Right kidney (tissue), 1 donor: ENCODE data around the gene FHAD1.
"Not testable (repeated sequence)": the region's sequence is repeated elsewhere in the genome, so short reads cannot be mapped to it uniquely, and the experiment has no call there.

Experiments
- DNase-seq: peaks from one replicate; pipeline ENCODE4 v3.0.0-alpha.2; 2016

The FHAD1 gene

DNA sequence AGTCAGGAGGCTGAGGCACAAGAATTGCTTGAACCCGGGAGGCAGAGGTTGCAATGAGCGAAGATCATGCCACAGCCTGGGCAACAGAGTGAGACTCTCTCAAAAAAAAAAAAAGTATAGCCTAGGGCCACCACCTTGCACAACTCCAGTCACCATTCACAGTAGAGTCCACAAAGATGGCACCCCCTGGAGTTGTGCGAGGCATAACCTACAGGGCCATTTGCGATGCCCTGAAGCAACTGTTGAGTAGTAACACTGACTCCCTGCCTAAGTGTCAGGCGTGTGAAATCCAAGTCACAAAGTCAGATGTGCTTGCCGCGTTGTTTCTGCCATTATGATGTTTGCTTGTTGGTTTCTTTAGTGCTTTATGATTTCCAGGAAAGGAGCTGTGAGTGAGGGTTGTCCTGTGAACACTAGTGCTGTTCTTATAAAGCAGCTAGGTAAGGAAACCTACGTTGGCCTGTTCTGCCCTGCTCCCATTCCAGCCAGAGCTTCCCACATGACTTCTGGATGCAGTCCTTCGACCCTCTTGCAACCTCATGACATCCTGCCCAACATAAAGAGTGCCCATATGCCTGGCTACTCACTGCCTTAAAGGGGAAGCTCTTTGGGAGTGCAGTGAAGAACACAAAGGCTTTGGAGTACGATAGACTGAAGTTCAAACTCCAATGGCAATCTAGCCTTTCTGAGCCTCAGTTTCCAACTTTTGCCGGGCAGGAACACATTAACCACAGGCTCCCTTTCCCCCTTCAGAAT is 29.8 kb downstream of the FHAD1 start:
- no peak for DNase-seq

DNA sequence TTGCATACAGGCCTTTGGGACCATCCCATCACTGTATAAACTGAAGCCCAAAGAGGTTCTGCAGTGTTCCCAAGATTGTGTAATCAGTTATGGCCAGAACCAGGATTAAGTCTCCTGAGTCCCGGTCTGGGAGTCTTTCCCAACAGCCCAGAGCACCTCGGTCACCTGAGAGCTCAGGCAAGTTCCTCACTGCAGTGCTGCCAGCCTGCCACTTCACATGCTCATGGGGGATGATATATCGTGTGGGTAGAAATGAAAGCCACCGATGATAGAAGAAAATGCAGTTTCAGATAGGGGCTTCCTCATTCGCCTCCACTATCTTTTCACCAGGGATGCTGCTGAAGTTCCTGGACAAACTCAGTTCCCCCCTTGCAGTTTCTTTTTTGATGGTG is 30.4 kb downstream of the FHAD1 start:
- no peak for DNase-seq

DNA sequence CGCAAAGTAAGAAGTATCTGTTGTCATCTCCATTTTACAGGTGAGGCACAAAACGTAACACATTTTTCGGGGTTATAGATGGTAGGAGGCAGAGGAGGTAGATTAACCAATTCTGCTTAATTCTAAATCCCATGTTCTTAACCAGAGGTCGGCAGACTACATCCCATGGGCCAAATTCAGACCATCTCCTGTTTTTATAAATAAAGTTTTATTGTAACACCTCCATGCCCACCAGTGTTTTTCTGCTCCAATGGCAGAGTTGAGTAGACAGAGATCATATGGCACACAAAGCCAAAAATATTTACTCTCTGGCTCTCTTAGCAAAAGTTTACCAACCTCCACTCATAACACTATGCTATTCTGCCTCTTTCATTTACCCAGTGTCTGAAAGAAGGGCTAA is 30.9 kb downstream of the FHAD1 start:
- DNase-seq: no peak

DNA sequence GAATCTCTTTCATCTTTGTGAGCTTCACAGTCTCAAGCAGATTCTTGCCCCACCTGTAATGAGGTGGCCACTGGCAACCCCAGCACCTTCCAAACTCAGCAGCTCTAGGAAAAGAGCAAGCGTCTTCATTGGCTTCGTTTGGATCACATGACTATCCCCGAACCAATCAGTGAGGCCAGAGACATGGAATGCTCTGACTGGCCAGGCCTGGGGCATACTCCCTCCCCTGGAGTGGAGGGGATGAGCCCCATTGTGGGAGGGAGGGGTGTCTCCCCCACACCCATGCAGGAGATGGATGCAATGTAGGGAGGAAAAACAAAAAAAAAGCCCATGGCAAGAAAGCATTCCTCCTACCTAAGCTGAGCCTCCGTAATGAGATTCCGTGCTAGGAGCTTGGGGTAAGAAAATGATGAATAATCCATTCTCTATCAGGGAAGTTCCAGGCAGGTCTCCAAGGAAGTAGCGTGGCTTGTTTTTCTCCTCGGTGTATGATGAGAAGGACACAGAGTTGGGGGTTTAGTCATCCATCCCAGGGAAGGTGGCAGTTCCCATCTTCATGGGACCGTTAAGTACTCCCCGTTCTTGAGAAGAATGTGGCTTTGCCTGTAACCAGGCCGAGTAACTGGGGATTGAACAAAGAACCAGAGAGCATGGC is 32.7 kb downstream of the FHAD1 start:
- DNase-seq: no peak

DNA sequence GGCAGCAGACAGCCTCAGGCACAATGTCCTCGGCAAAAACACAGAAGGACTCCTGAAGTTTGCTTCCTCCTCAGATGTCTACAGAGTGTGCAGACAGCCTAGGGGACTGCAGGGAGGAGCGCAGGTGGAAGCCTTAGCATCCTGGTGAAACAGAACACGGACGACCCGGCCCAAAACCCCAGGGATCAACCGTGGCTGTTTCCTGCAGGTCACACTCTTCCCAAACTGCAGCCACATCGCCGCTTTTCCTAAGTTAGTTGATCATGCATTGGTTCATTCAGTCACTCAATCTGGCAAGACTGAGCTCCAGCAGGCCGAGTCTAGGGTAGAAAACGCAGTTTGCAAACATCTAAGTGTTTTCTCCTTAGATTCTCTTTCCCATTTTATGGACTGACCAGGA is 33.4 kb downstream of the FHAD1 start:
- DNase-seq: no peak

DNA sequence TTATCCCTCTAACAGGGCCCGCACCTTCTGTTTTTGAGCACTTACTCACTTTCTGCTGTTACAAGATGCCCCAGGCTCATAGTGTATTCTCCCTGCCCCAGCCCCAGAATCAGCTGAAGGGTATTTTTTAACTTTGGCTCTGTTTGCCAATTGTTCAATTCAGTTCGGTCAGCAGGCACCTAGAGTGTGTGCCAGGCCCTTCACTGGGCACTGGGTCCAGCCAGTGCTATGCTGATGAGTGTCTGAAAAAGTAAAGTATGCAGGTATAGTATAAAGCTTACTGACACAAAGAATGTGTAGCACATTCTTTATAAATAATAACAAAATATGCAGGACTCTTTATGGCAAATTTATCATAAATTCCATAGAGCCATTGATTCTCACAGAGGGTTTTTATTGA is 35.0 kb downstream of the FHAD1 start:
- no peak for DNase-seq

DNA sequence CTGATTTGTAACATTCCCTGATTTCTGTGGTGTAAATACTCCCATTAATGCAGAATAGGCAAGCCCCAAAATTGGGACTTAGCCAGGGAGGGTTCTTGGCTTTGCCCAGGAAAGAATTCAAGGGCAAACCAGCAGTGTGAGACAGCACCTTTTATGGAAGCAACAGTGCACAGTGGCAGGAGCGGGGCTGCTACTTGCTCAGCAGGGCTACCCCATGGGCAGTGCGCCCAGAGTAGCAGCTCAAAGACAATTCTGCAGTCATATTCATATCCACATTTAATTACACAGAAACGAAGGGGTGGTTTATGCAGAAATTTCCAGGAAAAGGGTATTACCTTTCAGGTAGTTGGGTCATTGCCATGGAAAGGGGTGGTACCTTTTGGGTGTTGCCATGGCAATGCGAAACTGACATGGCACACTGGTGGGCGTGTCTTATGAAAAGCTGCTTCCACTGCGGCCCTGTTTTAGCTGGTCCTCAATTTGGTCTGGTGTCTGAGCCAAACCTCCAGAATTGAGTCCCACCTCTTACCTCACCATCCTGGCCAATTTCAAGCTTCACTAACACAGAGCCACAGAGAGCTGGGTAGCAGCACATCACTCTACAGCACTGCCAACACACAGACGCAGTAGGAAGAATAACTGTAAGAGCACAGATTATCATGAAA is 35.9 kb downstream of the FHAD1 start:
- no peak for DNase-seq

DNA sequence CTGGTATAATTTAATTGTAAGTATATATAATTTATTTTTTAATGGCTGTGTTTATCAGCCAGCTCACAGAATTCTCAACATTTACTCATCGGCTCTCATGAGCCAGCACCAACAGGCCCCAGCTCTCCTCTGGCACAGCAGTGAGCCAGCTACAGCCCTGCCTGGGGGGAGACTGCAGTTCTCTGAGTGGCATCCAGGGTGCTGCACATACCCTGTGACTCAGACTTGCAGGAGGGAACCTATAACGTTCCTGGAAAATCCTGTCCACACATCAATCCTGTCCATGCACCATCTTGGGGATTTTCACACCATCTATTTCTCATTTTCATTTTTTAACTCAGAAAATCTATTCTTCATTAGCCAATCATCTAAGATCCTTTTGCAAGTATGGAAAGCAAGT is 36.5 kb downstream of the FHAD1 start:
- DNase-seq: no peak

DNA sequence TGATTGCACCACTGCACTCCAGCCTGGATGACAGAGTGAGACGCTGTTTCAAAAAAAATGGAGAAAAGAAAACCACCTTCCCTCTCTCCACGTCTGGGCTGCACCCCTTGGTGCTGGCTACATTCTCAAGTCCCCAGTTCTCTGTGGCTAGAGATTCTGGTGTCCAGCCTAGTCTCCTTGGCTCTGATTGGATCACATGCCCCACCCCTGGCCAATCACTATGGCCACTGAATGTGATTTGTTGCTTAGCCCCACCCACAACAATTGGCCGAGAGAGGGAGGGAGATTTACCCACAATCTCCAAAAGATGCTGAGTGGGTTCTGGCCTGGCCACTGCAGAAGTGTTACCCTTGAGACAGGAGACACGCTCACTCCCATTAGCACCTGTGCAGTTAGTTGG is 39.4 kb downstream of the FHAD1 start:
- no peak for DNase-seq

DNA sequence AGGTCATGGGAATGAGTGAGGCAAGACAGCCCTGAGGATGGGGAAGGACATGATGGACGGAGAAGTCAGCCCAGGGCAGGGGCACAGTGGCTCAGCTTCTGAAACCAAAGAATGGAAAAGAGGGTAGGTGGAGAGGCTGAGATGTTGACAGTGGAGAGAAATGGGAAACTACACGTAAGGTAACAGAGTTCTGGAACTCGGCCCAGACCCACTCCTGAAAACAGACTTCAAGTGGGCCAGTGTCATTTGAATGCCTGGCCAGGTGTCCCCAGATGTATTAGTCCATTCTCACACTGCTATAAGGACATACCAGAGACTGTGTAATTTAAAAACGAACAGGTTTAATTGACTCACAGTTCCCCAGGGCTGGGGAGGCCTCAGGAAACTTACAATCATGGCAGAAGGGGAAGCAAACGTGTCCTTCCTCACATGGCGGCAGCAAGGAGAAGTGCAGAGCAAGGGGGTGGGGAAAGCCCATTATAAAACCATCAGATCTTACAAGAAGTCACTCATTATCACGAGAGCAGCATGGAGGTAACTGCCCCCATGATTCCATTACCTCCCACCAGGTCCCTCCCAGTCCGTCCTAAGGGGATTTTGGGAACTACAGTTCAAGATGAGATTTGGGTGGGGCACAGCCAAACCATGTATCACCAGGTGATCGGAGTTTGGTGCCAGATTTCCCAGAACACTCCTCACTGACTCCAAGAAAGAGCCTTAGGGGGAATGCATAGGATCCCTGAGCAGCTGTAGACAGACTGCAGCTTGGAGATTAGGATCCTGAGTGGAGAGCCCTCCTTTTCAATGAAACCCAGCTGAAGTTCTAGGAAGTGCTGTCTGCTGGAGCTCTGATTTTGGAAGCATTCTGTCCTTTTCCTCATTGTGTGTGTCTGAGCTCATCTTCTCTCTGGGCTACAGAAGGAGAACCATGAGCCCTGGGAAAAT is 40.3 kb downstream of the FHAD1 start:
- DNase-seq: no peak

DNA sequence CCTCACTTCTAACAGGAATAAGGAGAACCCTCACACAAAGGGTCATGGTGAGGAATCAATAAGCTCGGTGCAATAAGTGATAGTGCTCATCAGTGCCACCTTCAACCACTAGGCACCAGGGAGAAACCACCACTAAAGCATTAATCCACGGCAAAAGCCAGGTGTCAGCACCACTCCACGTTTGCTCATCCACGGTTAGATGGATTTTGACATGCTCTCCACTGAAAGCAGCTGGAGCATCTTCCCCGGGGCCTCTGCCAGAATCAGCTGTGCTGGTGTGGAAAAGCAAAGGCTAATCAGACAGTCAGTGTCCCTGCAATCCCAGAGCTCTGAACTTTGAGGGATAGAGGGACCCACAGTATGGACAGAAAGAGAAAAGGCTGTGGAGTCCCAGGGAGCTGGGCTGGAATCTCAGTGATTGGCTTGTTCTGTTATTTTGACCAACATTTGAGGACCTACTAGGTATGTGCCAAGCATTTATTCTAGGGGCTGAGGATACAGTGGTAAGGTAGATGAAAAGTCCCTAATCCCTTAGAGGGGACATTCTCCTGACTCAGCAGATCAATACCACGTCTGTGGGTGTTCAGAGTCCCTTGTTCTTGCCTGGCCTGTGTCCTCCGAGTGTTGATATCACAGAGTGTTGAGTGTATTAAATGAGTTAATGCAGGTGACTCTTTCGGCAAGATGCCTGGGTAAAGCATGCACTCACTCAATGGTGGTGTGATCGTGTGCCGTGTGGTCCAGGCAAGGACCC is 41.3 kb downstream of the FHAD1 start:
- DNase-seq: no peak

DNA sequence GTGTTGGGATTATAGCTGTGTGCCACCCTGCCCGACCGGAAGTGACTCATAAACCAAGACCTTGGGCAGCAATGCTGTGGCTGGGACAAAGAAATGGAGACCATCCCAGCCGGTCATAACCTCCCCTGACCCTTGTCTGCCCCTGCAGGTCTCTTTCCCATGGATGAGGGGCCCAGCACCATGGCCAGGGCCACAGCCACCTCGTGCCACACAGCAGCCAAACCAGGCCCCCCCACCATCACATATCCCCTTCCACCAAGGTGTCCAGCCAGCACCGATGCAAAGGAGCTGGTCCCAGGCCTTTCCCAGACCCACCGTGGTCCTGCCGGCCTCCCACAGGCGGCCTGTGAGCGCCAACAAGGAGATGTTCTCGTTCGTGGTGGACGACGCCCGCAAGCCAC is 42.2 kb downstream of the FHAD1 start:
- DNase-seq: no peak

DNA sequence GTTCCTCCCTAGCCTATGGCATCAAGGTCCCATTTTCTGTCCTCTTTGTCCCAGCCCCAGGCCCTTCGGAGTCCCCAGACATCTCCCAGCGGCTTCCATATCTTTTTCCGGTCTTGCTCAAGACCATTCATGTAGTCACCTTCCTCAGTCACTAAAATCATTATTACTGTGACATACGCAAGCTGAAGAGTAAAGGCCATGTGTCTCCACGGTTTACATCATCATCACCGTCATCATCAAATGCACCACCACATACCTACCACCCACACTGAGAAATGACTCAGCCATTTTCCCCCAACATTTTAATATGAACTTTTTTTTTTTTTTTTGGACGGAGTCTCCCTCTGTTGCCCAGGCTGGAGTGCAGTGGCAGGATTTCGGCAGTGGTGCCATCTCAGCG is 43.4 kb downstream of the FHAD1 start:
- no peak for DNase-seq

DNA sequence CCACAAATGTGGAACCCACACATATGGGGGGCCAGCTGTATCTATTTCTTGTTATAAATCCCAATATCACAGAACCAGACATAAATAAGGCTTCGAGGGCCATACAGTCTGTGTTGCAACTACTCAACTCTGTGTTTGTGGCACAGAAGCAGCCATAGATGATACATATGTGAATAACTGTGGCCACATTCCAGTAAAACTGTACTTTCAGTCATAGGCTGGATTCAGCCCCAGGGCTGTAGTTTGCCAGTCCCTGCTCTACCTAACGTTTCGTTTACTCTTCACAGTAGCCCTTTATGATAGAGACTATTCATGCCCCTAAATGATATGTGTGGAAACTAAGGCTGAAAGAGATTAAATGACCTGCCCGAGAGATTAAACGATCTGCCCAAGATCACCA is 48.7 kb downstream of the FHAD1 start:
- DNase-seq: no peak

DNA sequence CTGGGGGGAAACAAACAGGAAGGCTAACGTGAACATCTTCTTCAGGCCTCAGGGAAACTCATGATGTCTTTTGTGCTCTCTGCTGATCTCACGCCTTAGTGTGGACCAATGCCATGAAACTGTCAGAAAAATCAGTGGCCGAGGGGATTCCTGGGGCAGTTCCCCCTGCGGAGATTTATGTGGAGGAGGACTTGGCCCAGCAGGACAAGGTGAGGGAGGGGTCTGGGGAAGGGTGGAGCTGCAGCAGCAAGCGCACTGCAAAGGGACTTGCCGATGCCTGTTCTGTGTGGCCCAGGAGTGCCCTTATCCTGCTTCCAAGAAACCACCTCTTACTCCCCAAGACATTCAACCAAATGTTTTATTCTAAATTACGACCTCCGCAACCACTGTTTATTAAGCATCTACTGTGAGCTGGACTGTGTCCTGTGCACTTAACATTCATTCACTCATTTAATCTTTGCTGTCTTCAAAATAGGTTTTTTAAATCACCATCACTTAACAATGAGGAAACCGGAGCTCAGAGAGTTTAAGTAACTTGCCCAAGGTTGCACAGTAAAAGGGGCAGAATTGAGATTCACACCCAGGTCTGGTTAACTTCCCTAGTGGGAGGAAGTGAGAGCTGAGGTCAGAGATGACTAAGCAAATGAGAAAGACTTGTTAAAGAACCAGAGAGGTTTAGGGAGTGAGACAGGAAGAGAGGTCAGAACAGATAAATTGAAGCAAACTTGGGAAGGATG is 49.7 kb downstream of the FHAD1 start:
- no peak for DNase-seq

DNA sequence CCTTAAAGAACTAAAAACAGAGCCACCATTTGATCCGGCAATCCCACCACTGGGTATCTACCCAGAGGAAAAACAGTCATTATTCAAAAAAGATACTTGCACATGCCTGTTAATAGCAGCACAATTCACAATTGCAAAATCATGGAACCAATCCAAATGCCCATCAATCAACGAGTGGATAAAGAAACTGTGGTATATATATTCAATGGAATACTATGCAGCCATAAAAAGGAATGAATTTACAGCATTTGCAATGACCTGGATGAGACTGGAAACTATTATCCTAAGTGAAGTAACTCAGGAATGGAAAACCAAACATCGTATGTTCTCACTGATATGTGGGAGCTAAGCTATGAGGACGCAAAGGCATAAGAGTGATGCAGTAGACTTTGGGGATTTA is 51.0 kb downstream of the FHAD1 start:
- DNase-seq: not testable (repeated sequence)

DNA sequence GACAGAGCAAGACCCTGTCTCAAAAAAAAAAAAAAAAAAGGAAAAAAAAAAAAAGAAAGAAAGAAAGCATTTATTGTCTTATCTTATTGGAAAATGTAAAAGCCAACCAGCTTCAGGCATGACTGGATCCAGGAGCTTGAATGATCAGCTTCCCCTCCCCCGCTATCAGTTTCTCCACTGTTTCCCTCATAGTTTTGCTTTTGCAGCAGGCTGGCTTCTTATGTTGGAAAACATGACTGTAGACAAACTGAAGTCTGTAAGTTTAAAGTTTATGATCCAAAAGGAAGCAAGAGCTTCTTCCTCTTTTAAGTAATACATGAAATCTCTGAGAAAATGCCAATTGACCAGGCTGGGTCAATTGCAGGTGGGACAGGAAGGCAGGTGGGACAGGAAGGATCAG is 52.2 kb downstream of the FHAD1 start:
- no peak for DNase-seq

DNA sequence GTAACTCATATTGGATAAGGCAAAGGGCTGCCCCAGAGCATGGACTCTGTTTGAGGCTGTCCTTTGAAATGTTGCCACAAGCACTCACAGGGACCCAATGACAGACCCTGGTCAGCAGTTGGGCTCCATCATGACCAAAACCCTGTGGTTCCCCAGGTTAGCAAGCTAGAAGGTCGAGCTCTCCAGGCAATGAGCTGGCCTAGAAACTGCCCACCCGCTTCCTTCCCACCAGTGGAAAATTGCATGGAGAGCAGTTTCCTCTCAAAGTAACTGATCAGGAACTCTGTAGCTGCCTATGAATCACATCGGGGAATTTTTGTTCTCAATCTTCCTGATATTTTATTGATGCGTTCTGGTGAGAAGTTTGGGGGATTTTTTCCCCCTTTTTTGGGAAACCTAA is 52.8 kb downstream of the FHAD1 start:
- DNase-seq: no peak

DNA sequence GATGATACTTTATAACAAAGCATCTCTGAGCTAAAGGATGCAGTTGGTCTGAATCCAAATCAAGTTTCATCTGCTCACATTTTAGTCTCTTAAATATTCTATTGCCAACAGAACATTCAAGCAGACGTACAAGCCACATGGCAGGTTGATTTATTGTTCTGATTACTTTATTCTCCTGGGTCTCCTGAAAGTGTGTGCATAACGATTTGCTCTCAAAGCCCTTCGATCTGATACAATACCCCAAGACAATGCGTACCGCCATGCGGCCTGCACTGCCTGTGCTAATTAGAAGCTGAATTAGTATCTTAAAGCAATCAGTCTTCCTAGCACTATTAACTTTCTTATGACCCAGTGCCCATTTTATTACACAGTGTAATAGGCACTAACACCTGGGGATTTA is 56.9 kb downstream of the FHAD1 start:
- DNase-seq: no peak

DNA sequence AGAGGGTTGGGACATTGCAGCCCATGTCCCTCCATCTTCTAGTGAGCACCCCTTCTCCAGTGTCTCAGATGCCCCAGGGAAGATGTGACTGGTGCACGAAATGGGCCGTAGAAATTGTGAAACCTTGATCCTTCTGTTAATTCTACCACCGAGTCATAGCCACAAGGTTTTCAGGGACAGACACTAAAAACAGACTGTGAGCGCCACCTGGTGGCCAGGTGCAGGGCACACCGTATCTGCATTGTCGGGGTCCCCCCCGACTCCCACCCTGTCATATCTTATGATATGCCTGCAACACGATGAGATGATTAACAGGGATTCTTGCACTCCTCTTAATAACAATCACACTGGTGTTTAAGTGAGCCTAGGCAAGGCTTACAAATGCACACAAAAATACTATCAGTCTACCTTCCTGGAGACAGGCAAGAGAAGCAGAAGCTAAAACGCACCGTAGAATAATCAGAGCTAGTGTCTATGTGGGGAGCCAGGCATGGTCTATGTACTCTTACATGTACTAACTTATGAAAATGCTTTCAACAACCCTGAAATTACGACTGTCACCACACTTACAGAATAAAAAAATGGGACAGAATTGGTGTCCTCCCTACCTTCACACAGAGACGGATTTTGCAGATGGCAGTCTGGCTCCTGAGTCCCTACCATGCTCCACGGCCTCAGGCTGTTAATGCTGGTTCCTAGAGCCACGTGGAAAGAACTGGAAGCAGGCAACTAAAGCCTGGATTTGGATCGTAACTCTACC is 57.9 kb downstream of the FHAD1 start:
- peak; percentile 65 for DNase-seq

DNA sequence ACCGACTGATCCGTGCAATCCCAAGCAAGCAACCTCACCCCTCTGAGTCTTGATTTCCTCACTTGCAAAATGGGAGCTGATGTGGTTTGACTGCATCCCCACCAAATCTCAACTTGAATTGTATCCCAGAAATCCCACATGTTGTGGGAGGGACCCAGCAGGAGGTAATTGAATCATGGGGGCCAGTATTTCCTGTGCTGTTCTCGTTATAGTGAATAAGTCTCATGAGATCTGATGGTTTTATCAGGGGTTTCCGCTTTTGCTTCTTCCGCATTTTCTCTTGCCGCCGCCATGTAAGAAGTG is 58.4 kb downstream of the FHAD1 start:
- no peak for DNase-seq
